Measurements from ENCODE around the gene HTR1B.

The HTR1B gene

DNA sequence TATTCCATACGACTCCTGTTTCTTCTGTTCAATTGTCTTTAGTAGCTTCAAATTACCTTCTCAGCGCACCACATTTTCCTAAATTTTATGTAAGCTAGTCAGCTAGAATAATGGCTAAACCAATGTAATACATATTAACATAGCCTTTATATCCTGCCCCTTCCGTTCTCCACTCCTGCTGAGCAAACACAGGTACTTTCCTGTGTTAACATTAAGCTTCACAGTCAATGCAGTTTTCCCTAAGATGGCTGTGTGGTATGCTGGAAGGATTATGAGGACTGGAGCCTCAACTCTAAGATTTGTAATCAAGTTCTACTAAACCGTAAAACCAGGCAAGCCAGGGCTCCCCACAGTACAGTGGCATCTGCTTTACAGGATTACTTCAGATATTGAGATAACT, 29.4 kb downstream of the HTR1B start:
- WGBS, 2 experiments, result 81 to 82% methylated on average over 3 to 4 of the region's 4 CpGs
- Histone ChIP-seq H3K27ac (ENCODE audit: insufficient read depth, low read depth, low read length, poor library complexity, severe bottlenecking) (no peak overlapping the region), H3K27me3 (ENCODE audit: control insufficient read depth, insufficient read depth, low read length, poor library complexity, severe bottlenecking) (no peaks in the 10 kb centered on the region), H3K9me3 (ENCODE audit: control insufficient read depth, low read length) (no peaks in the 10 kb centered on the region), H3K36me3 (ENCODE audit: control insufficient read depth, insufficient read depth, low read length) (no peaks in the 10 kb centered on the region), H3K4me3 (ENCODE audit: insufficient read depth, low read depth, low read length) (no peak overlapping the region), H3K4me1 (ENCODE audit: control insufficient read depth, insufficient read depth, low read length) (no peaks in the 10 kb centered on the region)

DNA sequence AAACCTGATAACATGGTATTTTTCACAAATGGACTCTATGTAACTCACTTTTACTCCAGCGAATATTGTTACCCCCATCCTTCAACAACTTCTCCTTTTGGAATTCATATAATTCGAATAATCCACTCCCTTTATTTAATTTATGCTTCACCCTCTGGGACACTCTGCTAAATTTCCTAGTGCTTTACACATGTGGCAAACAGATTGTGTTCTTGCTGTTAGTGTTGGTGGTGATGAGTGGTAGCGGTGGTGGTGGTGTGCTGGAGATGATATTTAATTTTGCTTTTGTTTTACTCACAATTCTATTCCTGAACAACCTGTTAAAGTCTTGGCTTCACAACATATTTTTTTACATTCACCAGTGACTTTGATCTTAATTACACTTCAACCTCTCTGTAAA, 32.8 kb downstream of the HTR1B start:
- Histone ChIP-seq H3K9me3 (ENCODE audit: control insufficient read depth, low read length) (no peaks in the 10 kb centered on the region), H3K4me1 (ENCODE audit: control insufficient read depth, insufficient read depth, low read length) (no peaks in the 10 kb centered on the region), H3K27me3 (ENCODE audit: control insufficient read depth, insufficient read depth, low read length, poor library complexity, severe bottlenecking) (no peaks in the 10 kb centered on the region), H3K36me3 (ENCODE audit: control insufficient read depth, insufficient read depth, low read length) (no peaks in the 10 kb centered on the region), H3K4me3 (ENCODE audit: insufficient read depth, low read depth, low read length) (no peak overlapping the region), H3K27ac (ENCODE audit: insufficient read depth, low read depth, low read length, poor library complexity, severe bottlenecking) (no peak overlapping the region)
- WGBS, 2 experiments, result 87 to 93% methylated on average over 2 of the region's 3 CpGs

DNA sequence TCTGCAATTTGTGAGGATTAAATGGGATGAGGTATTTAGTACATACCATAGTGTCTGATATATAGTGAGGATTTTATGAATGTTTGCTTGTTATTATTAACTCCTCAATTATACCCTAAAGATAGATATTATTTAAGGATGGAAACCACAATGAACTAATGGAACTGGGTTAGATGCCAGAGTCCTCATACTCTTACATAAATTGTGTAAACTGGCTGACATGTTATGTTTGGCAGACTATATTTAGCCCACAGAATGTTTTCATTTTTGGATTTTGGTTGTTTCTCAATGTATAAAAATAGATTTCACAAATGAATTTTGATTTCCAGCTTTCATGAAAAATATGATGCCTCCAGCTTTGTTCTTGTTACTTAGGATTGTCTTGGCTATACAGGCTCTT, 37.6 kb downstream of the HTR1B start:
- H3K36me3 ChIP-seq (ENCODE audit: control insufficient read depth, insufficient read depth, low read length), result no peaks in the 10 kb centered on the region
- no peaks in the 10 kb centered on the region for H3K9me3 ChIP-seq (ENCODE audit: control insufficient read depth, low read length)
- no peak overlapping the region for H3K27ac ChIP-seq (ENCODE audit: insufficient read depth, low read depth, low read length, poor library complexity, severe bottlenecking)
- no peaks in the 10 kb centered on the region for H3K4me1 ChIP-seq (ENCODE audit: control insufficient read depth, insufficient read depth, low read length)
- H3K27me3 ChIP-seq (ENCODE audit: control insufficient read depth, insufficient read depth, low read length, poor library complexity, severe bottlenecking), result no peaks in the 10 kb centered on the region
- H3K4me3 ChIP-seq (ENCODE audit: insufficient read depth, low read depth, low read length), result no peak overlapping the region

DNA sequence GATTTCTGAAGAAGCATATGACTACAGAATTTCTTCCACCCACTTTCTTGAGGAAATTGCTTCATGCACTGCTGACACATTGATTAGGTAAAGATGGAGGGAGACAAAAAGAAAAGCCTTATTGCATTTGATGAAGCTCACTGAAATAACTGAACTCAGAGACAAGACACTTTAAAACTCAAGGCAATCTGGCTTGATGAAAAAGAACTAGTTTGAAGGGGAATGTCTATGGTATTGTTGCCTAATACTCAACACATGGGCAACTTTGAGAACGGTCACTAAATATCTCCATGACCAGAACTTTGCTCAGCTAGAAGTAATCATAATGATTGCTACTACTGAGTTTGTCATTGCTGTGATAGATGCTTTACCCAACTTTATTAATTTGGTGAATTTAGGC, 38.1 kb downstream of the HTR1B start:
- Histone ChIP-seq H3K9me3 (ENCODE audit: control insufficient read depth, low read length) (no peaks in the 10 kb centered on the region), H3K4me3 (ENCODE audit: insufficient read depth, low read depth, low read length) (no peak overlapping the region), H3K4me1 (ENCODE audit: control insufficient read depth, insufficient read depth, low read length) (no peaks in the 10 kb centered on the region), H3K27ac (ENCODE audit: insufficient read depth, low read depth, low read length, poor library complexity, severe bottlenecking) (no peak overlapping the region), H3K36me3 (ENCODE audit: control insufficient read depth, insufficient read depth, low read length) (no peaks in the 10 kb centered on the region), H3K27me3 (ENCODE audit: control insufficient read depth, insufficient read depth, low read length, poor library complexity, severe bottlenecking) (no peaks in the 10 kb centered on the region)
- WGBS, 2 experiments, result 89 to 100% methylated on average over 1 of the region's 1 CpG

DNA sequence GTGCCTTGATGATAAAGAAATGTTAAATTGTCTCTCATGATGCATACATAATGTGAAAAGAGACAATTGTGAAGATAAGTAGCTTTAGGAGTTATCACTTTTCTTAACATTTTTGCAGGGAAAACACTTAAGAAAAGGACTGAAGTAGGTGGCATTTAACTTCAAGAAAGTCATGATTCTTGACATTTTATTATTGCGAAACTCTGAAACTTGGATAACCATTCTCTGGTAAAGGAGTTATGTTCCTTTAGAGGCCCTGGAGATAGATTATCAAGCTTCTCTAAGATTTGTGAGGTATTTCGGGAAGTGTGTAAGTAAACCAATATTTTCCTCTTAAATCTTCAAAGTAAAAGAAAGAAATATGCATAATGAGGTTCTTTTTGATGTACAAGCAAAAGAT, 38.5 kb downstream of the HTR1B start:
- WGBS, 2 experiments, result 100% methylated on average over 1 of the region's 2 CpGs
- Histone ChIP-seq H3K4me3 (ENCODE audit: insufficient read depth, low read depth, low read length) (no peak overlapping the region), H3K9me3 (ENCODE audit: control insufficient read depth, low read length) (no peaks in the 10 kb centered on the region), H3K27ac (ENCODE audit: insufficient read depth, low read depth, low read length, poor library complexity, severe bottlenecking) (no peak overlapping the region), H3K36me3 (ENCODE audit: control insufficient read depth, insufficient read depth, low read length) (no peaks in the 10 kb centered on the region), H3K27me3 (ENCODE audit: control insufficient read depth, insufficient read depth, low read length, poor library complexity, severe bottlenecking) (no peaks in the 10 kb centered on the region), H3K4me1 (ENCODE audit: control insufficient read depth, insufficient read depth, low read length) (no peaks in the 10 kb centered on the region)

DNA sequence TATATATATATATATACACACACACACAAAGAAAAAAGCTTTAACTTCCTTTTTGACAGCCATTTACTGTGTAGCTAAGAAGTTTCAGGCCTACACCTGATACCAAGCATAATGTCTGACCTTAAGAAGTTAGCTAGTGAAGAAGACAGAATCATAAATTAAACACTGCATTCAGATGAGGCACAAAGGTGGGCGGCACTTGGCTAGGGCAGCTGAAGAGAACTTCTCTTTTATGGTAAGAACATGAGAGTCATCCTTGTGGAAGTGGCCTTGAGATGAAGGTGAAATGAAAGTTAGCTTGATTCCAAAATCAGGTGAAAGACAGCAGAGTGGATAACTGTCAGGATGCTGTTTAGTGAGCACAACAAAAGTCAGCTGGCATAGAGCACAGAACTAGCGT, 46.5 kb downstream of the HTR1B start:
- H3K36me3 ChIP-seq (ENCODE audit: control insufficient read depth, insufficient read depth, low read length), result no peaks in the 10 kb centered on the region
- no peaks in the 10 kb centered on the region for H3K4me1 ChIP-seq (ENCODE audit: control insufficient read depth, insufficient read depth, low read length)
- H3K9me3 ChIP-seq (ENCODE audit: control insufficient read depth, low read length), result no peaks in the 10 kb centered on the region
- H3K4me3 ChIP-seq (ENCODE audit: insufficient read depth, low read depth, low read length), result no peak overlapping the region
- WGBS, 2 experiments, result 91 to 100% methylated on average over 2 of the region's 2 CpGs
- no peak overlapping the region for H3K27ac ChIP-seq (ENCODE audit: insufficient read depth, low read depth, low read length, poor library complexity, severe bottlenecking)
- H3K27me3 ChIP-seq (ENCODE audit: control insufficient read depth, insufficient read depth, low read length, poor library complexity, severe bottlenecking), result no peaks in the 10 kb centered on the region

DNA sequence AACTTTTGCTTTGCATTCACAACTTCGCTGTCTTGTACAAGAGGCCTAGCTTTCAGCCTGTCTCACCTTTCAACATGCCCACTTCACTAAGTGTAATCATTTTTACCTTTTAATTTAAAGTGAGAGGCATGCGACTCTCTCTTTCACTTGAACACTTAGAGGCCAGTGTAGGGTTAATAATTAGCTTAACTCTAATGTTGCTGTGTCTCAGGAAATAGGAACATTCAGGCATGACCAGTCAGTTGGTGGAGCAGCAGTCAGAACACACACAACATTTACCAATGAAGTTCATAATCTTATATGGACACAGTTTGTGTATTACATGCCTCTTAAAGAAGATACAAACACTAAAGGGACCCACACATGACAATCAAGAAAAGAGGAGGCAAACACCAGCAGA, 47.6 kb downstream of the HTR1B start:
- Histone ChIP-seq H3K9me3 (ENCODE audit: control insufficient read depth, low read length) (no peaks in the 10 kb centered on the region), H3K4me1 (ENCODE audit: control insufficient read depth, insufficient read depth, low read length) (no peaks in the 10 kb centered on the region), H3K36me3 (ENCODE audit: control insufficient read depth, insufficient read depth, low read length) (no peaks in the 10 kb centered on the region), H3K4me3 (ENCODE audit: insufficient read depth, low read depth, low read length) (no peak overlapping the region), H3K27me3 (ENCODE audit: control insufficient read depth, insufficient read depth, low read length, poor library complexity, severe bottlenecking) (no peaks in the 10 kb centered on the region), H3K27ac (ENCODE audit: insufficient read depth, low read depth, low read length, poor library complexity, severe bottlenecking) (no peak overlapping the region)
- 98 to 100% methylated on average over 2 of the region's 2 CpGs for WGBS, 2 experiments

All from ectodermal cell (in vitro differentiated cells).